RWPE2 (cell line): ENCODE results near the gene SOSTDC1.

Experiments used
- ATAC-seq: fragments of 200-7000 bp; cut with Tn5 transposase; 3 replicates; pipeline ENCODE4 v1.9.1; 2021; ENCODE audit warnings: low read depth
- DNase-seq: peaks from one replicate; pipeline ENCODE4 v3.0.0-alpha.2; 2020; ENCODE audit warnings: low spot score
- H3K27ac ChIP-seq: fragments of 450-650 bp; 2 replicates; pipeline ENCODE4 v1.5.1; 2017; ENCODE audit warnings: mild to moderate bottlenecking; ENCODE audit not compliant: poor library complexity, severe bottlenecking
- H3K27me3 ChIP-seq: fragments of 250-450 bp; sonication (Bioruptor Pico); 2 replicates; pipeline ENCODE4 v1.5.1; 2021; ENCODE audit warnings: mild to moderate bottlenecking, moderate library complexity; ENCODE audit not compliant: insufficient read depth, poor library complexity, severe bottlenecking
- H3K36me3 ChIP-seq: fragments of 250-450 bp; sonication (Bioruptor Pico); 2 replicates; pipeline ENCODE4 v1.5.1; 2020; ENCODE audit warnings: low read depth, mild to moderate bottlenecking, moderate library complexity
- H3K4me1 ChIP-seq: fragments of 250-450 bp; sonication (Bioruptor Pico); 2 replicates; pipeline ENCODE4 v1.5.1; 2021; ENCODE audit warnings: mild to moderate bottlenecking, moderate library complexity; ENCODE audit not compliant: insufficient read depth, poor library complexity, severe bottlenecking
- H3K4me3 ChIP-seq: fragments of 250-450 bp; sonication (Bioruptor Pico); 2 replicates; pipeline ENCODE4 v1.5.1; 2021; ENCODE audit warnings: mild to moderate bottlenecking, moderate library complexity; ENCODE audit not compliant: severe bottlenecking
- H3K9me3 ChIP-seq: fragments of 250-450 bp; sonication (Bioruptor Pico); 2 replicates; pipeline ENCODE4 v1.5.1; 2021; ENCODE audit warnings: mild to moderate bottlenecking, moderate library complexity; ENCODE audit not compliant: severe bottlenecking
- CTCF ChIP-seq: fragments of 450-650 bp; IDR thresholded peaks from one replicate; pipeline ENCODE4 v1.5.1; 2017; ENCODE audit warnings: mild to moderate bottlenecking, moderate library complexity; ENCODE audit not compliant: poor library complexity, severe bottlenecking

SOSTDC1 gene

DNA sequence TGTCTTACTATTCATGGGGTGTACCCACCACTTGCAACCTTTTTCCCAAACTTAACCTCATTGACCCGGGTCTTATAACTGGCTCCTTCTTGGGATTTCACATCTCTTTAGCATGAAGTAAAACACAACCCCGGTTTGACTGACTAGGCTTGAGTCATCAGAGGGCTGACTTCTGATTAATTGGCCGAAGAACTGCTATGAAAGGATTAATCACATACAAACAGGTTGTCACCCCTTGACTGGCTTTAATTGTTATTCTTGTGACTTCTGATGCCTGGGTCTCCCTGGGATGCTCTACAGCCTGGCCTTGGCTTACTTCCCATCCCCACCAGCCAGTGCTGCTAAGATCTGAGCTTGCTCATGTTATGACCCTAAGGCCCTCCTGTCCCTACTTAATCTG lies 35.4 kb downstream of the SOSTDC1 start:
- H3K4me1 ChIP-seq: peaks cover 6% of the 10 kb centered on the region
- H3K27me3 ChIP-seq: no peaks in the 10 kb centered on the region
- H3K27ac ChIP-seq: no peak overlapping the region
- ATAC-seq (peak; percentile 27; the same call in 1 of the 3 replicates), DNase-seq (no peak)
- H3K36me3 ChIP-seq: no peaks in the 10 kb centered on the region
- no peak for TF ChIP-seq CTCF
- no peaks in the 10 kb centered on the region for H3K9me3 ChIP-seq
- no peak overlapping the region for H3K4me3 ChIP-seq

DNA sequence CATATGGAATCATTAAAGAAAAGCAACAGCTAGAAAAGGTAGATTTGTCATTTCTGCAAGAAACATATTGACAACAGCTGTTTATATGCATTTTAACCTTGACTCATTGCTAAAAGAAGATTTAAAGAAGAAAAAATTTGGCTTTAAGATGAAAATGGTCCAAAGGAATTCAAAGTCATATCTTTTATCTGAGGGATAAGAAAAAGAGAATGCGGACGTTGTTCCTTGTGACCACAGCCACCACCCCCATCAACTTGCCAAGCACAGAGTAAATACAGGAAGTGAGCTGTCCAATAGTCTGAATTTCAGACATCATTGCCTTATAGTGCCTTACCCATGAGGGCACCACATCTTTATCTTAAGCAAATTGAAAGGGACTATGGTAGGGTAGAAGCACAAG lies 36.9 kb downstream of the SOSTDC1 start:
- H3K4me3 ChIP-seq: no peak overlapping the region
- H3K27me3 ChIP-seq: no peaks in the 10 kb centered on the region
- H3K36me3 ChIP-seq: no peaks in the 10 kb centered on the region
- H3K4me1 ChIP-seq: peaks cover 6% of the 10 kb centered on the region
- ATAC-seq (0 out of 3 replicates have a peak, but pooled peaks have one; percentile 25), DNase-seq (no peak)
- no peak for TF ChIP-seq CTCF
- H3K27ac ChIP-seq: no peak overlapping the region
- H3K9me3 ChIP-seq: no peaks in the 10 kb centered on the region

GRCh38 chr7:16428182-16428581 lies 37.4 kb downstream of the SOSTDC1 start:
- Histone ChIP-seq H3K27me3 (no peaks in the 10 kb centered on the region), H3K27ac (no peak overlapping the region), H3K9me3 (no peaks in the 10 kb centered on the region), H3K36me3 (no peaks in the 10 kb centered on the region), H3K4me3 (no peak overlapping the region), H3K4me1 (peaks cover 6% of the 10 kb centered on the region)
- TF ChIP-seq CTCF: no peak
- ATAC-seq (no peak), DNase-seq (no peak)

- DNase-seq (no peak), ATAC-seq (no peak)
- Histone ChIP-seq H3K9me3 (no peaks in the 10 kb centered on the region), H3K27me3 (no peaks in the 10 kb centered on the region), H3K4me3 (no peak overlapping the region), H3K36me3 (no peaks in the 10 kb centered on the region), H3K27ac (no peak overlapping the region), H3K4me1 (peaks cover 16% of the 10 kb centered on the region)
- TF ChIP-seq CTCF: no peak
Observed at GRCh38 chr7:16423761-16424160, 41.8 kb downstream of the SOSTDC1 start.

GRCh38 chr7:16422917-16423316 lies 42.6 kb downstream of the SOSTDC1 start:
- DNase-seq (no peak), ATAC-seq (no peak)

More at GRCh38 chr7:16422917-16423316, 42.6 kb downstream of the SOSTDC1 start:
- TF ChIP-seq CTCF: no peak
- no peak overlapping the region for H3K4me3 ChIP-seq
- peak overlapping the region; percentile 82 for H3K27ac ChIP-seq
- H3K4me1 ChIP-seq: peaks cover 15% of the 10 kb centered on the region
- no peaks in the 10 kb centered on the region for H3K36me3 ChIP-seq
- no peaks in the 10 kb centered on the region for H3K9me3 ChIP-seq
- H3K27me3 ChIP-seq: no peaks in the 10 kb centered on the region
